ENCODE results near the gene FAN1.

DNA sequence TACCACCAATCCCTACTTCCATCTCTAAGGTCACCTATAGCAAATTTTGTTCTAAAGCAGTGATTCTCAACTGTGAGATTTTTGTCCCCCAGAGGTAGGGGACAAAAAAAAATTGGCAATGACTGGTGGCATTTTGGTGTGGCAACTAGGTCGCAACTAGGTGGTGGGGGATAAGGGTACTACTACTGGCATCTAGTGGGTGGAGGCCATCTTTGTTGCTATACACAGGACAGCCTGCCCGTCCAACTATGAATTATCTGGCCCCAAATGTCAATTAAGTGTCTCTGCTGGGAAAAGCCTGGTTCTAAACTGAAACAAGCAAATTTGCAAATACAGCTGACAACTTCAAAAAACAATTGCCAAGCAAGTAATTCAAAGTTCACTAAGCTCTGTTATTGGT, 86.3 kb downstream of the FAN1 start:
- TF ChIP-seq CTCF (conservative IDR thresholded peaks at IDR 0.05) (no peak), EZH2 (IDR thresholded peaks at IDR 0.05; ENCODE audit: low read depth) (no peak)

Measured in PC-9 (cell line).